Stimulated activated naive CD4-positive, alpha-beta T cell treated with Interleukin-2 at 50 U/mL for 16 hours (primary cell): ENCODE data around the gene UST.
A peak's percentile ranks its signal among the peaks of the same experiment; 100 is the strongest.

Experiments used
- DNase-seq: peaks from one replicate; lab custom pipeline; 2025; lab: John Stamatoyannopoulos, UW

Gene UST

GRCh38 chr6:149063468-149063867 is 316.6 kb downstream of the UST start:
- DNase-seq: no peak

- no peak for DNase-seq
Measured at GRCh38 chr6:149064001-149064659, 317.3 kb downstream of the UST start.

- DNase-seq: no peak
Measured at GRCh38 chr6:149064660-149065015, 317.8 kb downstream of the UST start.

- no peak for DNase-seq
Measured at GRCh38 chr6:149065121-149065520, 318.3 kb downstream of the UST start.

GRCh38 chr6:149065658-149066556 is 319.1 kb downstream of the UST start:
- no peak for DNase-seq

GRCh38 chr6:149071997-149072396 is 325.2 kb downstream of the UST start:
- DNase-seq: no peak

GRCh38 chr6:149074832-149075258 is 328.0 kb downstream of the UST start:
- DNase-seq: no peak

- no peak for DNase-seq
Measured at GRCh38 chr6:149075616-149076354, 329.0 kb downstream of the UST start.

GRCh38 chr6:149076355-149076734 is 329.5 kb downstream of the UST start:
- DNase-seq: no peak

- DNase-seq: no peak
Measured at GRCh38 chr6:149077208-149077607, 330.4 kb downstream of the UST start.

- DNase-seq: no peak
Measured at GRCh38 chr6:149078211-149078782, 331.5 kb downstream of the UST start.

- DNase-seq: no peak
Measured at GRCh38 chr6:149079456-149079855, 332.6 kb downstream of the UST start.

- no peak for DNase-seq
Measured at GRCh38 chr6:149079911-149080491, 333.2 kb downstream of the UST start.

GRCh38 chr6:149080511-149080910 is 333.7 kb downstream of the UST start:
- DNase-seq: no peak

GRCh38 chr6:149081281-149081680 is 334.5 kb downstream of the UST start:
- DNase-seq: no peak

- DNase-seq: peak; percentile 77
Measured at GRCh38 chr6:149082320-149082719, 335.5 kb downstream of the UST start.

GRCh38 chr6:149084026-149084425 is 337.2 kb downstream of the UST start:
- DNase-seq: no peak

GRCh38 chr6:149084808-149085556 is 338.2 kb downstream of the UST start:
- no peak for DNase-seq

GRCh38 chr6:149085557-149085938 is 338.7 kb downstream of the UST start:
- no peak for DNase-seq

- DNase-seq: no peak
Measured at GRCh38 chr6:149086363-149086762, 339.5 kb downstream of the UST start.

GRCh38 chr6:149087898-149088297 is 341.1 kb downstream of the UST start:
- no peak for DNase-seq
